Stimulated activated CD4-positive, alpha-beta T cell treated with anti-CD3 and anti-CD28 coated beads, Interleukin-1b, Interleukin-23, amount 100 ng/mL, for 4 hours (primary cell): Measurements from ENCODE around the gene LEFTY1.
"Not testable (repeated sequence)": the region's sequence is repeated elsewhere in the genome, so short reads cannot be mapped to it uniquely, and the experiment has no call there.

Source experiments
- DNase-seq, 2 donors: peaks; one replicate each; pipeline ENCODE4 v3.0.0-alpha.2; 2020; ENCODE audit warnings: low read depth in 2 of 2

Gene LEFTY1

DNA sequence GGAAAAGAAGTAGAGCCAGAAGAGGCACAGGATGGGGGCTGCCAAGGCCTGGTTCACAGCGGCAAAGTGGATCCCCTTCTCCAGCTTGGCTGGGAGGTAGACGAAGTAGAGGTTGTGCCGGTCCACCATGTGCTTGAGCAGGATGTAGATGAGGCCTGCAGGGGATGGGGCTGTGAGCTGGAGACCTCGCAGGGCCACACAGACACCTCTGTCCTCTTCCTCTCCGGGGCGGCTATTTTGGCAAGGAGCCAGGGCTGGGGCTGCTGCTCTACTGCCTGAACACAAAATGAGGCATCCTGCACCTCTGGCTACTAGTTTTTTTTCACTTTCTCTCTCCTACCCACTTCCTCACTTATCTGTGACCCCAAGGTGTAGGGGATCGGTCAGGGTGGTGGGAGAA is 39.0 kb downstream of the LEFTY1 start:
- DNase-seq, result no peak

DNA sequence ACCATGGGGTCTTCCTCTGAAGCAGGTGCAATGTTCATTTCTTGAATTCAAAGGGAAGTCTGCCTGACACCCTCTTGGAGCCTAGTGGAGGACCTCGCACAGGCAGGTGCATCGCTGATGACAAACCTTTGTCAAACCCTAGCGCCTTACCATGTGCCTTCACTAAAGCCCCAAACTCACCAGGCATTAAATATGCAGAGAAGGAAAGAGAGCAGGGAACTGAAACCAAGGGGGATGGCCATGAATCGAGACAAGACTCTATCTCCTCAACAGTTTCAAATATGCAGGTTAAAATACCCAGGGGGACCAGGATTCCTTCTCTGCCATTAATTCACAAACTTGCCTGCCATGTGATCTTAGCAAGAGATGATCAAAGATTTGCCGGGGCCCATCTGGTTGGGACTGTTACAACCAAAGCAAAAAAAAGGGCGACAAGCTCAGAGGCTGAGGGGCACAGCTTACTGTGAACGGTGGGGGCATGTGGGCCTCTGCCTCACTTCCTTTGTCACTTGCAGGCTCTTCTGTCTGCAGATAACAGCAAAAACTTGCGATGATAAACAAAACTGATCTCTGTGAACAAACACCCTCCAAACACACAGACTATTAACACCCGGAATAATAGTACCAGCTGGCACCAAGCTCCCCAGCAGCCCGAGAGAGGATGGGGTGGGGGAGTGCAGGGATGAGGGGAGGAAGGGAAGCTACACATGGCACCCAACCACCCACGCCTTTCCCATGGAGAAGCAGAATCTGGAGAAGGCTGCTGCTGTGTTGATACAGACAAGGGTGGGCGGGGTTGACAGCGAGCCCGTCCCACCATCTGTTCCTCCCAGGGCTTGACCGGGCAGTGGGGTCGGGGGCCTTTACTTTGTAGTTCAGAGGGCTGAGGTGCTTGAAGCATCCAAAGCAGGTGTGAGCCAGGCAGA is 40.7 kb downstream of the LEFTY1 start:
- DNase-seq, result no peak

DNA sequence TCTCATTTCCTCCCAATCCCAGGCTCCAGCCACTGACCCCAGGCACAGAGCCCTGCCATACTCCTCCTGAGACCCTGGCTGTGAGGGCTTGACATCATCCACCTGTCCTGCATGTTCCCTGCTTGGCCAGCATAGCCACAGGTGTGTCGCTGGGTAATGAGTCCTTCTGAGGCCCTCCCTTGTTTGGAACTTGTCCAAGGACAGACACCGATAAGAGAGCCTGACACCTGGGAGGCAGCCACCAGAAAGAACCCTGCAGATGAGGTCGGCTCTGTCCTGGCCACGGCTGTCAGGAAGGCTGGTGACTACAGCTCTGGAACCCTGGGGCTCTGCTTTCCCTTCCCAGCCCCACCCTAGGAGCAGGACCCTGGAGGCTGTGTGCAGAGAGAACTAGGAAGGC is 41.3 kb downstream of the LEFTY1 start:
- no peak for DNase-seq

GRCh38 chr1:225846331-225847310 is 42.3 kb downstream of the LEFTY1 start:
- no peak for DNase-seq

GRCh38 chr1:225845571-225846259 is 43.2 kb downstream of the LEFTY1 start:
- DNase-seq, result peak in 1 of 2 donors; percentile 27

GRCh38 chr1:225845097-225845496 is 43.8 kb downstream of the LEFTY1 start:
- DNase-seq, result no peak

GRCh38 chr1:225844236-225845061 is 44.5 kb downstream of the LEFTY1 start:
- DNase-seq, result no peak

GRCh38 chr1:225843426-225843795 is 45.5 kb downstream of the LEFTY1 start:
- no peak for DNase-seq

DNA sequence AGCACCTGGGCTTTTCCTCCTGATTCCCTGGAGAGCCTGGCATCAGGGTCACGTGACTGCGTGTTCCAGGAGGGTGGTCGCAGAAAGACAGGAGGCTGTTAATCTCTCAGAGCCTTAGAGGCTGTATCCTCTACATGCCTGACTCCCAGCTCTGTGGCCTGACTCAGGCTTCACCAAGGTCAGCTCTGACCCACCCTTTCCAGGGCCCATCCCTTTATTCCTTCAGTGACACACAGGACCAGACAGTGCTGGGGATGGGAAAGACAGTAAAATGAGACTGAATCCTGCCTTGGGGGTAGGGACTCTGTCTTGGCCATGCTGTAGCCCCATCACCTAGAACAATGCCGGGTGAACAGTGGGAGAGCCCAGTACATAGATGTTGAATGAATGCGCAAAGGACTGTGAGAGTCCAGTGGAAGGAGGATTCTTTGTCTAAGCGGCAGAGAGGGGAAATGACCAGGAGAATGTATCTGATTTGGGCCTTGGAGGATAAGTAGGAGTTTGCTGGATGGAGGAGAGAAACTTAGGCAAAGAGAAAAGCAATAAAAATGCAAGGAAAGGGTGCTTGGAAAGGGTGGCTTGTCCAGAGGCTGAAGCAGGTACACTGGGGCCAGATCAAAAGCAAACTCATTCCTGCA is 46.0 kb downstream of the LEFTY1 start:
- no peak for DNase-seq

- no peak for DNase-seq
These were observed 46.9 kb downstream of the LEFTY1 start for GRCh38 chr1:225842074-225842473.

DNA sequence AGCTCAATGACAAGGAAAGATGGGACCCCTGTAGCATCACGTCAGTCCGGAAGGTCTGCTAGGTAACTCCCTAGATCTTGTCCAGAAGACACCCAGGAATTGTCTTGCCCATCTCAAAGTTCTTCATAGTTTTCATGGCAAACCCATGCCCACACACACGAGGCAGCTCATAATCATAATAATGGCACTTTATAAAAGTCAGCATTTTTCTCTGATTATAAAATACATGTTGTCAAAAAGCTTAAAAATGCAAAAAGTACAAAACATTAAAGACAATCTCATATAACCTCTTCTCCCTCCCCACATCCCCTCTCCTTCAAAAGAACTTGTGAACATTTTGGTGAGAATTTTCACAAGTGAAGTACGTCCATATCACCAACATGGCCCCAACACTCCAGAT is 48.2 kb downstream of the LEFTY1 start:
- DNase-seq, result no peak

GRCh38 chr1:225840223-225840610 is 48.7 kb downstream of the LEFTY1 start:
- no peak for DNase-seq

DNA sequence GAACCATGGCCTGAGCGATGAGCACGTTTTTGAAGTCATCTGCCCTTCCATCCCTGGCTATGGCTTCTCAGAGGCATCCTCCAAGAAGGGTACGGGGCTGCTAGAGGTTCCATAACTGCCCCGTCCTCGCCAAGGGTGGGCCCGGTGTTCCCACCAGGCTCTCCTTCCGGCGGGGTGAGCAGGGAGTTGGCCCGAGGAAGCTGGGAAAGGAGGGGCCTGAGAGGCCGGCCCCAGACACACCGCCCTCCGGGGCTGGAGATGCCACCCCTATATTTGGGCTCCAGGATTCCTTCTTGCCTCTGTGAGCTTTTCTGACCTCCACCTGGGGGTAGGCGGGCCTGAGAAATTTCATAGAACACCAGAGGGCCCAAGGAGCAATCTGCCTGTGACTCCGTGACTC is 50.2 kb downstream of the LEFTY1 start:
- DNase-seq, result no peak

DNA sequence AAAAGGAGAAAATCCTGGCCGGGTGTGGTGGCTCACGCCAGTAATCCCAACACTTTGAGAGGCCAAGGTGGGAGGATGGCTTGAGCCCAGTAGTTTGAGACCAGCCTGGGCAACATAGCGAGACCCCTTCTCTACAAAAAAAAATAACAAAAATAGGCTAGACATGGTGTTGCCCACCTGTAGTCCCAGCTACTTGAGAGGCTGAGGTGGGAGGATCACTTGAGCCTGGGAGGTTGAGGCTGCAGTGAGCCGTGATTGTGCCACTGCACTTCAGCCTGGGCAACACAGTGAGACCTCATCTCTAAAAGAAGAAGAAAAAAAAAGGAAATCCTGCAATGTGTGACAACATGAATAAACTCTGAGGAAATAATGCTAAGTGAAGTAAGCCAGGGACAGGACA is 52.6 kb downstream of the LEFTY1 start:
- not testable (repeated sequence) for DNase-seq
